ENCODE measurements around the gene HDGFL2.

Gene HDGFL2

DNA sequence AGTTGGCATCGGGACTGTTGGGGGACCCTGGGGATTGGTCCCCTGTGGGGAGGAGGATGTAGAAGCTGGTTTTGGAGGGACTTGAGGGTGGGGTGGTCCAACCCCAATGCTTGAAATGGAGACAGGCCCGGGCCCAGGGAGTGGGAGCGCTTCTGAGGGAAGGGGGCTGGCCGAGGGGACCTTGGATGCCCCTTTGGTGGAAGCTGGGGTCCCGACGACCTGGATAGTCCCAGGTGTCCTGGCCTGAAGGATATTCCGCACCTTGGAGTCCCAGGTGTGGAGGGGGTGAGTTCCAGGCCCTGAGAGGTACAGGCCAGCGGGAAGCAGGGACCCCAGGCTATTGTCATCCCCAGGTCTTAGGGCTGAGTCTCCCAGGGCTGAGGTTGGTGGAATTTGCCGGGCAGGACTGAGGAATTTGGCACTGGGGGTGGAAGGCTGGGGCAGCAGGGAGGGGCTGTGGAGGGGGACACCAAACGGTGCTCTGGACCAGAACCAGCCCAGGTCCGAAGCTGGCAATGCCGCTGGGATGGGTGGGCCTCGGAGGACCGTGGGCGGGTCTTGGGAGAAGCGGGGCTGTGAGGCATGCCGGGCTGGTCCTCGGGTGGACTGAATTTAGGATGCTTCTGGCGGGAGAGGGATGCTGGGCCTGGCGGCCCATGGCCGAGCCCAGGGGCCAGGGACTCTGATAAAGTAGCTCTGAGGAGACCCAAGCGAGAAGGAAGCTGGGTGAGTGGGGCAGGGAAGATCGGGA lies 1.8 kb downstream of the HDGFL2 start:
- H3K9me3 ChIP-seq (ENCODE audit: control insufficient read depth, insufficient read depth, low read depth, low read length), result no peaks in the 10 kb centered on the region
- peak overlapping the region; percentile 73 for H3K27ac ChIP-seq (ENCODE audit: extremely low read depth, low read depth, low read length)
- H3K4me3 ChIP-seq (ENCODE audit: low read depth, low read length), result peak overlapping the region; percentile 85
- peaks cover 3% of the 10 kb centered on the region; the same call in 1 of the 2 replicates for H3K4me1 ChIP-seq (ENCODE audit: control insufficient read depth, insufficient read depth, low read length)
- peaks cover 14 to 38% of the 10 kb centered on the region in 2 experiments for H3K36me3 ChIP-seq (ENCODE audit: control insufficient read depth in 2 of 2, insufficient read depth in 1 of 2, low read length in 2 of 2)
- POLR2A ChIA-PET, result interaction anchor here (1.0 to 1.1 kb wide), 2 partner anchors 19 to 83 kb away, joined by 3 read pairs; no protein-coding TSS in a partner anchor
- CTCF ChIA-PET, result interaction anchor here (0.6 to 1.1 kb wide), 3 partner anchors 17 to 240 kb away, joined by 3 to 7 read pairs (median 3); no protein-coding TSS in a partner anchor
- TF ChIP-seq FEZF1 (tag by site-specific recombination; IDR thresholded peaks at IDR 0.05) (no peak), ZNF184 (tag by site-specific recombination; IDR thresholded peaks at IDR 0.05) (no peak), ZNF791 (tag by site-specific recombination; IDR thresholded peaks at IDR 0.05) (no peak), ZBTB1 (tag by site-specific recombination; IDR thresholded peaks at IDR 0.05) (no peak), ZFP3 (tag by site-specific recombination; IDR thresholded peaks at IDR 0.05; ENCODE audit: low read depth) (no peak), ZNF513 (tag by site-specific recombination; IDR thresholded peaks at IDR 0.05) (no peak), ZNF311 (tag by site-specific recombination; IDR thresholded peaks at IDR 0.05; ENCODE audit: borderline replicate concordance) (no peak), KLF9 (tag by site-specific recombination; IDR thresholded peaks at IDR 0.05; ENCODE audit: low read depth) (peak; percentile 50; the same call in 1 of the 2 replicates), KLF8 (tag by site-specific recombination; IDR thresholded peaks at IDR 0.05) (no peak; the same call in 1 of the 2 replicates), SALL2 (tag by site-specific recombination; IDR thresholded peaks at IDR 0.05; ENCODE audit: borderline replicate concordance) (no peak), MZF1 (tag by site-specific recombination; IDR thresholded peaks at IDR 0.05; ENCODE audit: borderline replicate concordance) (no peak), GLIS2 (tag by site-specific recombination; IDR thresholded peaks at IDR 0.05) (peak; percentile 59), ZNF214 (tag by site-specific recombination; IDR thresholded peaks at IDR 0.05; ENCODE audit: borderline replicate concordance) (no peak), ZNF121 (tag by site-specific recombination; IDR thresholded peaks at IDR 0.05) (no peak), ZNF239 (tag by site-specific recombination; IDR thresholded peaks at IDR 0.05) (no peak), ZNF76 (tag by site-specific recombination; IDR thresholded peaks at IDR 0.05; ENCODE audit: borderline replicate concordance, low read depth) (peak; percentile 86), ZNF544 (tag by site-specific recombination; IDR thresholded peaks at IDR 0.05) (no peak), KLF10 (tag by site-specific recombination; IDR thresholded peaks at IDR 0.05) (no peak), ZNF776 (tag by site-specific recombination; IDR thresholded peaks at IDR 0.05; ENCODE audit: borderline replicate concordance) (no peak), WT1 (tag by site-specific recombination; IDR thresholded peaks at IDR 0.05) (no peak), INSM2 (tag by site-specific recombination; IDR thresholded peaks at IDR 0.05) (no peak), PBX3 (CRISPR knock-in tag; IDR thresholded peaks at IDR 0.05) (no peak), HOXA7 (CRISPR knock-in tag; IDR thresholded peaks at IDR 0.05; ENCODE audit: borderline replicate concordance) (no peak), RBAK (tag by site-specific recombination; IDR thresholded peaks at IDR 0.05) (no peak), ZBTB48 (tag by site-specific recombination; IDR thresholded peaks at IDR 0.05) (peak; percentile 92; the same call in 1 of the 2 replicates), GLIS1 (tag by site-specific recombination; IDR thresholded peaks at IDR 0.05) (peak; percentile 56), ZNF596 (tag by site-specific recombination; IDR thresholded peaks at IDR 0.05) (no peak), PRDM10 (tag by site-specific recombination; IDR thresholded peaks at IDR 0.05) (no peak), ZBTB8A (tag by site-specific recombination; IDR thresholded peaks at IDR 0.05) (no peak)
- TF ChIP-seq, protein P1, sequence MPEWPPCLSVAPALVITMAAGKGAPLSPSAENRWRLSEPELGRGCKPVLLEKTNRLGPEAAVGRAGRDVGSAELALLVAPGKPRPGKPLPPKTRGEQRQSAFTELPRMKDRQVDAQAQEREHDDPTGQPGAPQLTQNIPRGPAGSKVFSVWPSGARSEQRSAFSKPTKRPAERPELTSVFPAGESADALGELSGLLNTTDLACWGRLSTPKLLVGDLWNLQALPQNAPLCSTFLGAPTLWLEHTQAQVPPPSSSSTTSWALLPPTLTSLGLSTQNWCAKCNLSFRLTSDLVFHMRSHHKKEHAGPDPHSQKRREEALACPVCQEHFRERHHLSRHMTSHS (tag by site-specific recombination; IDR thresholded peaks at IDR 0.05), result no peak; the same call in 1 of the 2 replicates

Data from HEK293 (cell line).